ENCODE results near the gene OR6C6.

DNA sequence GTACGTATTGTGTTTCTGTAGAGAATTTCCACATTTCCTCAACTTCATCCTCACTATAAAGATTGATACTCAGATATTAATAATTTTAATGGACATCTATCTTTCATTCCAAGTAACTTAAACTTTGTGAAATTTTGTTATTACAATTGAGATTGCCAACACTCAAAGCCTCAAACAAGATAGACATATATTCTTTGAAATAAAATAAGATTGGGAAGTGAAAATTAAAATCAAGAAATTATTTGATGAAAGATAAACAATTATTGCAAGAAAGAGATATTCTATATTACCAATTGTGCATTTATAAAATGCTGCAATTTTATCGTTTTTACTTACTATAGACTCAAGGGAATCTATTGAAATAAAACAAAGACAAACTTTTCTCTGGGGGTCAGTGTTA lies at the start of gene OR6C6:
- TF ChIP-seq, protein P1, sequence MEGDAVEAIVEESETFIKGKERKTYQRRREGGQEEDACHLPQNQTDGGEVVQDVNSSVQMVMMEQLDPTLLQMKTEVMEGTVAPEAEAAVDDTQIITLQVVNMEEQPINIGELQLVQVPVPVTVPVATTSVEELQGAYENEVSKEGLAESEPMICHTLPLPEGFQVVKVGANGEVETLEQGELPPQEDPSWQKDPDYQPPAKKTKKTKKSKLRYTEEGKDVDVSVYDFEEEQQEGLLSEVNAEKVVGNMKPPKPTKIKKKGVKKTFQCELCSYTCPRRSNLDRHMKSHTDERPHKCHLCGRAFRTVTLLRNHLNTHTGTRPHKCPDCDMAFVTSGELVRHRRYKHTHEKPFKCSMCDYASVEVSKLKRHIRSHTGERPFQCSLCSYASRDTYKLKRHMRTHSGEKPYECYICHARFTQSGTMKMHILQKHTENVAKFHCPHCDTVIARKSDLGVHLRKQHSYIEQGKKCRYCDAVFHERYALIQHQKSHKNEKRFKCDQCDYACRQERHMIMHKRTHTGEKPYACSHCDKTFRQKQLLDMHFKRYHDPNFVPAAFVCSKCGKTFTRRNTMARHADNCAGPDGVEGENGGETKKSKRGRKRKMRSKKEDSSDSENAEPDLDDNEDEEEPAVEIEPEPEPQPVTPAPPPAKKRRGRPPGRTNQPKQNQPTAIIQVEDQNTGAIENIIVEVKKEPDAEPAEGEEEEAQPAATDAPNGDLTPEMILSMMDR (IDR thresholded peaks at IDR 0.05), result no peak
- TF ChIP-seq POLR2A (IDR thresholded peaks at IDR 0.05), result no peak
- TF ChIP-seq POLR2AphosphoS5 (IDR thresholded peaks at IDR 0.05), result no peak

Measured in suprapubic skin (tissue), 4 donors.